Adrenal gland (tissue), 12 donors: ENCODE data around the gene CD34. TPM values are rescaled to one million over a fixed set of nuclear protein-coding genes. Genes with fewer than 3 reads are reported as not detected.

Source experiments
- DNase-seq, 7 donors: peaks; one replicate each; pipeline ENCODE4 v3.0.0-alpha.2; 2019 to 2020
- H3K27ac ChIP-seq, 5 donors: fragments of 200-600 bp; sonication (generic) in 4 of 5; 1 replicate in 3 of 5; 2 replicates in 2 of 5; pipeline versions ENCODE4 v1.5.1 to v1.8.0; 2016 to 2020; ENCODE audit warnings: mild to moderate bottlenecking in 1 of 5
- H3K27me3 ChIP-seq: fragments of 200-600 bp; 2 replicates; pipeline ENCODE4 v1.8.0; 2021
- H3K36me3 ChIP-seq, 2 donors: fragments of 200-600 bp; replicated peaks in 1 of 2; 1 replicate in 1 of 2; 2 replicates in 1 of 2; pipeline versions ENCODE4 v1.5.1 to v1.8.0; 2018 to 2022
- H3K4me1 ChIP-seq, 2 donors: fragments of 200-600 bp; replicated peaks in 1 of 2; 1 replicate in 1 of 2; 2 replicates in 1 of 2; pipeline versions ENCODE4 v1.5.1 to v1.8.0; 2018 to 2021
- H3K4me3 ChIP-seq, 4 donors: fragments of 200-600 bp; sonication (generic) in 3 of 4; one replicate each; pipeline ENCODE4 v1.5.1; 2016 to 2018
- H3K9me3 ChIP-seq, 3 donors: fragments of 200-600 bp; sonication (generic) in 1 of 3; replicated peaks in 1 of 3; 1 replicate in 2 of 3; 2 replicates in 1 of 3; pipeline versions ENCODE4 v1.5.1 to v1.8.0; 2016 to 2021
- CTCF ChIP-seq, 6 experiments: fragments of 450-650 bp in 4 of 6; fragments of 200-600 bp in 2 of 6; sonication (generic) in 1 of 6; IDR thresholded peaks; 1 replicate in 5 of 6; 2 replicates in 1 of 6; pipeline versions ENCODE4 v1.5.1 to v1.8.0; 2016 to 2021; ENCODE audit warnings: antibody characterized with exemption in 6 of 6, mild to moderate bottlenecking in 2 of 6, moderate library complexity in 1 of 6
- POLR2A ChIP-seq, 2 donors: fragments of 450-650 bp; IDR thresholded peaks; one replicate each; pipeline ENCODE4 v1.6.1; 2017; ENCODE audit warnings: antibody characterized with exemption in 2 of 2, mild to moderate bottlenecking in 2 of 2, moderate library complexity in 1 of 2
- WGBS, 4 donors: extraction: QIAGEN DNeasy Blood & Tissue Kit in 2 of 4; methylation state at CpG; one replicate each; pipeline versions ENCODE4 v1.1.5 to v1.1.7; 2013 to 2017; 5-methylcytosine and 5-hydroxymethylcytosine counted together
- intact Hi-C, 2 donors: fragments of 100-400 bp; cut with DNase I; formaldehyde crosslinking; loops; one replicate each; pipeline versions ENCODE4 v1.14.1 to v1.15.0; 2022 to 2023
- polyA plus RNA-seq, 3 donors: library from polyadenylated mRNA; stranded (reverse); fragments of 200-250 nt in 2 of 3; fragments of 350-450 nt in 1 of 3; fragmentation: Illumina TruSeq in 1 of 3; extraction: RNeasy Lipid Tissue Mini Kit (QIAGEN cat#74804) in 1 of 3; gene quantifications; one replicate each; pipeline ENCODE4 v1.2.3, GENCODE V29; 2013 to 2014
- total RNA-seq, 9 donors: library from RNA; depleted of rRNA in 4 of 9; stranded (reverse); fragments of >200 nt in 4 of 9; fragments of 120-200 nt in 1 of 9; fragmentation: NEBNext Ultra II Directional in 1 of 9; extraction: Animal tissue kit (Norgen Biotek cat#: 25700) in 1 of 9; gene quantifications; one replicate each; pipeline versions ENCODE4 v1.1.0 to v1.2.4, GENCODE V29; 2013 to 2023
- donor health status: healthy with polysubstance abuse.
- donor health status: Bipolar disorder and iron deficiency.
- donor health status: DM: yes; HTN: yes; CAD: no.
- donor health status: DM: no; HTN: no; CAD: no.
- donor health status: DM: no; HTN: no; CAD: no.
- donor health status: DM: yes; HTN: yes; CAD: no.

Gene CD34
- total and polyA plus RNA-seq, 12 donors, result 9.0 to 48.6 (median 28.1) TPM

DNA sequence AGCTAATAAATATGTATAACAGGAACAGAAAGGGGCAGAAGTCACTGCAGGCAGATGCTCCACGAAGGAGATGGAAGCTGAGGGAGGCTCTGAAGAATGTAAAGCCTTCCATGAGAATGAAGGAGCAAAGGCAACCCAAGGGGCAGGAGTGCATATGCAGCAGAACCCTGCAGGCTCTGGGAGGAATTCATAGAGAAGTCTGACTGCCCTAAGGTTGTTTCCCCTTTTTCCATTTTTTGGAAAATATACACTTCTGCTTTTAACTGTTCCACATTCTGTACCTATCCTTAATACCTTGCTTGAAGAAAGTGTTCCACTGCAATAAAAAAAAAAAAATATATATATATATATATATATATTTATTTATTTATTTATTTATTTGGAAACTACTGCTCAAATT lies 69.6 kb downstream of the CD34 start:
- intact Hi-C loops, result no loop called here
- no peaks in the 10 kb centered on the region for H3K27me3 ChIP-seq
- DNase-seq, result no peak
- H3K9me3 ChIP-seq, result no peaks in the 10 kb centered on the region
- H3K4me1 ChIP-seq, result peaks cover 32 to 66% of the 10 kb centered on the region in 2 donors
- 55 to 74% (median 62%) methylated on average over 1 of the region's 1 CpG for WGBS, 4 donors
- no peak overlapping the region for H3K27ac ChIP-seq
- no peak for TF ChIP-seq CTCF (IDR thresholded peaks at IDR 0.05)
- TF ChIP-seq POLR2A (IDR thresholded peaks at IDR 0.05), result no peak
- H3K36me3 ChIP-seq, result no peaks in the 10 kb centered on the region
- H3K4me3 ChIP-seq, result no peak overlapping the region

DNA sequence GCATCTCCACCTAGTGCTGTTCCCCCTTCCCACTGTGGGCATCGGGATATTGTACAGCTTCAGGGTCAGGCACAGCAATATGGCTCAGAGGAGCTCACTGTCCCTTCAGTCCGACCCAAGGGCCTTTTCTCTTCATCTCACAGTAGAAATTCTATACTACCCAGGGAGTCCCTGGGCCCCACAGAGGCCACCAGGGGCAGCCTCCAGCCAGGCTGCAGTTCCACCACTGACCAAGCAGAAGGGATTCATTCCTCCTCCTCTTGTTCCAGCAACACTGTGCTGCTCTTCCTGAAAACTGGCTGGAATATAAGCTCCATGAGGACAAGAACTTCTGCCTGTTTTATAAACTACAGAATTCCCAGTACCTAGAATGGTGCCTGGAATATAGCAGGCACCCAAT lies 70.5 kb downstream of the CD34 start:
- Histone ChIP-seq H3K36me3 (no peaks in the 10 kb centered on the region), H3K4me3 (no peak overlapping the region), H3K9me3 (no peaks in the 10 kb centered on the region), H3K27me3 (no peaks in the 10 kb centered on the region), H3K27ac (no peak overlapping the region), H3K4me1 (peaks cover 31 to 61% of the 10 kb centered on the region in 2 donors)
- no peak for DNase-seq
- intact Hi-C loops, result no loop called here
- no peak for TF ChIP-seq CTCF (IDR thresholded peaks at IDR 0.05)
- no peak for TF ChIP-seq POLR2A (IDR thresholded peaks at IDR 0.05)
- WGBS, 4 donors, result 85 to 100% (median 91%) methylated on average over 1 to 2 of the region's 2 CpGs

- Histone ChIP-seq H3K4me3 (no peak overlapping the region), H3K27ac (peak overlapping the region in 3 of 5 donors; percentile 49 to 74 (median 71)), H3K36me3 (no peaks in the 10 kb centered on the region), H3K9me3 (no peaks in the 10 kb centered on the region), H3K27me3 (no peaks in the 10 kb centered on the region), H3K4me1 (peaks cover 23 to 48% of the 10 kb centered on the region in 2 donors)
- no peak for DNase-seq
- intact Hi-C loops, result loop anchor here in 1 of 2 donors (10.0 kb wide), 1 partner anchor 126 kb away; no protein-coding TSS in a partner anchor
- TF ChIP-seq POLR2A (IDR thresholded peaks at IDR 0.05) (no peak), CTCF (IDR thresholded peaks at IDR 0.05) (no peak)
Observed at GRCh38 chr1:207839083-207839413, 71.9 kb downstream of the CD34 start.

GRCh38 chr1:207838156-207839082 lies 72.5 kb downstream of the CD34 start:
- DNase-seq, result peak; percentile 76 to 93 (median 89)
- H3K4me3 ChIP-seq, result no peak overlapping the region
- WGBS, 4 donors, result 34 to 51% (median 43%) methylated on average over 15 of the region's 15 CpGs
- H3K27ac ChIP-seq, result peak overlapping the region; percentile 13 to 74 (median 49)
- H3K9me3 ChIP-seq, result no peaks in the 10 kb centered on the region
- peaks cover 23 to 51% of the 10 kb centered on the region in 2 donors for H3K4me1 ChIP-seq
- intact Hi-C loops, result loop anchor here in 1 of 2 donors (10.0 kb wide), 1 partner anchor 126 kb away; no protein-coding TSS in a partner anchor
- H3K36me3 ChIP-seq, result no peaks in the 10 kb centered on the region
- TF ChIP-seq POLR2A (IDR thresholded peaks at IDR 0.05) (peak in 1 of 2 donors; percentile 63), CTCF (IDR thresholded peaks at IDR 0.05) (no peak)
- H3K27me3 ChIP-seq, result no peaks in the 10 kb centered on the region
